ENCODE results near the gene YES1.

The YES1 gene

DNA sequence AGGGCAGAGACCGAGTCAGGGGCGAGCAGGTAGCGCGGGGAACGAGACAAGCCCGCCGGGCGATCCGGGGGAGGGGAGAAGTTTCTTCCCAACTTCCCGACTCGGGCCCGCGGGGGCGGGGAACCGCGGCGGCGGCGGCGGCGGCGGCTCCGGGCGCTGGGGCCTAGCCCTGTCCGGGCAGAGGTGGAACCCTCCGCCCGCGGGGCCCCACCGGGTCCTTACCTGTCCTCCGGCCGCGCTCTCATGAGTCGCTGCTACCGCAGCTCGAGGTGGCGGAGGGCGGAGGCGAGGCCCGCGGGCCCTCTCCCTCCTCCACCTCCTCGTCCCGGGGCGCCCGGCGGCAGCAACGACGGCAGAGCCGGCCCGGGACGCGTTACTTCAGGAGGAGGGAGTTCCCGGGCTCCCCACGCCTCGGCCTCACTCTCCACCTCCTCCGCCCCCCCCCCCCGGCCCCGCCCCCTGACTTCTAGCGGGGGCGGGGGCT lies at the start of gene YES1:
YES1 (minus strand) TSS at position 351 of the 484 bp plus-strand sequence. CDS start 55,415 bp downstream, outside the sequence.
- no peak for DNase-seq

DNA sequence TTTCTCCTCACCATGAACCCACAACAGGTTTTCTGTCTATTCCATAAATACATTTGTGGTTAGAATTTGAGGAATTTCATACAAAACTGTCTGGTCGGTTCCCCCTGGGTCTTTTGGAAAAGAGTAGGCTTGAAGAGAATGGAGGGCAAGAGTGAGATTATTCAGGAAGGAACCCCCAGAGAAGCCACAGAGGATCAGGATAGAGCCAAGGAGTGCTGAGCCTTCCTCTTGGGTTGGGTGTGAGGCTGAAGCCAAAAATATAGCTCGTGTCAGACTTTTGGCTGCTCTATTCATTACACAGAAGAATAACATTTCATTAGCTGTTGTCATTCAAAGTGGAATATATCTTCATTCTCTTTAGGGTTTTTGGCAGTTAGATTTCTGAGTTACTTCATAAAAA lies 45.9 kb upstream of the YES1 start:
- no peak for DNase-seq

DNA sequence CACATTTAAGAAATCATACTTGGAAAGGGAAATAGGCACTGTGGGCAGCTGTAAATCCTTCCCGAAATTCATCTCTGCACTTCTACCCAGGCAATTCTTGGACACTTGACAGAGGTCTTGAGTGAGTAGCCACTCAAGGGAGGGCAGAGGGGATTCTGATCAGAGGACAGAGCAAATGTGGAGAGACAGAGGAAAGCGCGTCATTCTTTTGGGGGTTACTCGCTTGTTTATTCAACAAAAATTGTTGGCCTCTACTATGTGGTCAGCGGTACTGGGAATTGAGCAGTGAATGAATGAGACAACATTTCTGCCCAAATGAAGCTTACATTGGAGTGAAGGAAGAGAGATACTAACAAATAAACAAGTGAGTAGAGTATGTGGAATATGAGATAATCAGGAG lies 41.4 kb upstream of the YES1 start:
- DNase-seq: no peak

GRCh38 chr18:850960-851359 lies 38.9 kb upstream of the YES1 start:
- no peak for DNase-seq

DNA sequence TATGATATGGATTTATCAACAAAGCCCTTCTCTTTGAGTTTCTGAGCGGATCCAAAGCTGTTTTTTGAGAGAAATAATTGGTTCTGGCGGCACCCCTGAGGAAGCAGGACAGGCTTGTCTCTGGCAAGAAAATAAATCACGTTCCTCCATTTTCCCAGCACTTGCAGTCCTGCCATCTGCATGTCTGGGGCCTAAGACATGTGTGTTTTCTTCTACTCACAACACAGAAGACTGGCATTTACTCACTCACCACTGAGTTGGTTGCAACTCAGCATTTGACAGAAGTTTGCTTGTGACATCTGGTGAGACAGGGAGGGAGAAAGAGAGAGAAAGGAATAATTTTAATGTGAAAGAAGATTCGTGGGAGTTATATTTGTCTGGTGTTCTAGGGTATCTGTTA lies 37.0 kb upstream of the YES1 start:
- no peak for DNase-seq

DNA sequence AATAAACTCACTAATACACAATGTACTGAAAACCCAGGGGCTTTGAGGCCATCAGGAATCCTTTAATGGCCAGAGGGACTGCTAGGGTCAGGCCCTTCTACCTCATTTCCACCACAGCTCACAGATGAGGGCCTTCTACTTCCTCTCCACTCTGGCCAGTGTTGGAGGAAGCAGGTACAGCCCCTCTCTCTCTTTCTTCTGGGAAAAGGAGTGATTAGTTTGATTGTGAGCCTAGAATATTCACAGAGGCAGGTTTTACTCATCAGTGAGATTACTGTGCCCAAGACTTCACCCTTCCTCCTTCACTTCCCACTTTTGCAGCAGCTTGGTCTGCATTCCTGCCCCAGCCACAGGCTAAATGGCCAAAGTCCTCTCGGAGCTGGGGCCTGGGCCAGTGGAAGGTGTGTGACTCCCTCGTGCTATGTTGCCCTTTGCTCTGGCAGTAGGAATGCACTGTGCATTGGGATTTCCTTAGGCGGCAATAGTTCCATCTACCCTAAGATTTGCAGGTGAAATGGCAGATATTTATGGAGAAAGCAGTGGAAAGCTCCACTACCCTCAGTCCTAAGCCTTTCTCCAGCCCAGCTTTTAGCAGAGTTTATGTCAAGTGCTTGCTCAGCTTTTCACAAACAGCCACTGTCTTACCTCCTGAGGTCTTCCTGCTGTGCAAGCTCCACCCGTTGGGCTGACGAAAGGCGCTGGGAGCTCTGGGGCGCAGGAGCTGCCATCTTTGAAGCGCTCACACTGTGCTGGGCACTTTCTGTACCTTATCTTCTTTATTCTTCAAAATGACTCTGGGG lies 36.2 kb upstream of the YES1 start:
- DNase-seq: no peak

- DNase-seq: no peak
These were observed 33.2 kb upstream of the YES1 start for GRCh38 chr18:845152-845819.

- DNase-seq: no peak
These were observed 29.8 kb upstream of the YES1 start for GRCh38 chr18:841647-842370.

GRCh38 chr18:840516-840915 lies 28.5 kb upstream of the YES1 start:
- DNase-seq: no peak

- no peak for DNase-seq
These were observed 28.0 kb upstream of the YES1 start for GRCh38 chr18:840023-840408.

GRCh38 chr18:839224-840022 lies 27.4 kb upstream of the YES1 start:
- no peak for DNase-seq

- DNase-seq: no peak
These were observed 25.9 kb upstream of the YES1 start for GRCh38 chr18:837922-838321.

DNA sequence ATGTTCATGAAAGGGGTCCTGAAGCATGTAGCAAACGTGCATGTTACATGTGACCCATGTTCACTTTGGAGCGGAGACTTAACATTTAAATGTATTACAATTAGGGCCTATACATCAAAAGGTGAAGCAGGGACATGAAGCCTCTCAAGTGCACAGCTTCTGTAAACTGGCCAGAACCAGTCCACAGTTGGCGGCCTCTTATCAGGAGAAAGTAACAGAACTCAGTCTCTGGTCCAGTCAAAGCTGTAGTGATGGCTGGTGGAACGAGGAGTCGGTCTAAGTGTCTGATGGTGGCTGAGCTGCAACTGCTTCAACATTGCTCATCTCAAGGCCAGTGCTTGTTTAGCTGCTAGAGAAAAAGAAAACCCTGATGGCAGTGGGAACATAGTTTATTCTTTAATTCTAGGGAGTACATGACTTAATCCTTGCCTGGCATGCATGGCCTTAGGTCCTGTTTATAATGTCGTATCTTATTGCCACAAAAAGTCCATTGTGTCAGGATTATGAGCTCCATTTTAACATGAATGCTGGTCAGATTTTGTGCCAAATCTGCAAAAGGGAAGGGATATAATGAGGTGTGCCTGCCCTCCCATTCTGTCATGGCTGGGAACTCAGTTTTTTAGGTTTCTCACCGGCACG lies 22.2 kb upstream of the YES1 start:
- no peak for DNase-seq

- no peak for DNase-seq
These were observed 21.2 kb upstream of the YES1 start for GRCh38 chr18:833197-833596.

DNA sequence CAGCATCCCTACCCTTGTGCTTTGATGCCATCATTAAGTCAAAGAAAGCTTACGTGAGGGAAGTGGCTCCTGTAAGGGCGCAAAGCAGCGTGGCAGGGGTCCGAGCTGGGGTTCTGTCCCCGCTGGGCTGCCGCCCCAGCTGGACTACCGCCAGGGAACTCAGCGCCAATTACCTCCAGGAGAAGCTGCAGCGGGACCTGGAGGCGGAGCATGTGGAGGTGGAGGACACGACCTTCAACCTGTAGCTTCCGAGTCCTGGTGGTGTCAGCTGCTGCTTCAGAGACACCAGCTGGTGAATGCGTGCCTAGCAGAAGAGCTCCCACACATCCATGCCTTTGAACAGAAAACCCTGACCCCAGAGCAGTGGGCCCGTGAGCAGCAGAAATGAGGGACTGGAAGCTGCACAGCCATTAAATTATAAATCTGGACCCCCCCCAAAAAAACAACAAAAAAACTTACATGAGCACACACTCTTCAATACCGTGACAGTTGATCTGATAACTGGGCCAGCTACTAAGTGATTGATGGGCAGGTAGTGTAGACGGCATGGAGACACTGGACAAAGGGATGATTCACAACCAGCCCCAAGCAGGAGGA lies 20.1 kb upstream of the YES1 start:
- no peak for DNase-seq

- no peak for DNase-seq
These were observed 18.4 kb upstream of the YES1 start for GRCh38 chr18:830315-830901.

- no peak for DNase-seq
These were observed 17.4 kb upstream of the YES1 start for GRCh38 chr18:829432-829831.

- no peak for DNase-seq
These were observed 15.1 kb upstream of the YES1 start for GRCh38 chr18:827093-827677.

DNA sequence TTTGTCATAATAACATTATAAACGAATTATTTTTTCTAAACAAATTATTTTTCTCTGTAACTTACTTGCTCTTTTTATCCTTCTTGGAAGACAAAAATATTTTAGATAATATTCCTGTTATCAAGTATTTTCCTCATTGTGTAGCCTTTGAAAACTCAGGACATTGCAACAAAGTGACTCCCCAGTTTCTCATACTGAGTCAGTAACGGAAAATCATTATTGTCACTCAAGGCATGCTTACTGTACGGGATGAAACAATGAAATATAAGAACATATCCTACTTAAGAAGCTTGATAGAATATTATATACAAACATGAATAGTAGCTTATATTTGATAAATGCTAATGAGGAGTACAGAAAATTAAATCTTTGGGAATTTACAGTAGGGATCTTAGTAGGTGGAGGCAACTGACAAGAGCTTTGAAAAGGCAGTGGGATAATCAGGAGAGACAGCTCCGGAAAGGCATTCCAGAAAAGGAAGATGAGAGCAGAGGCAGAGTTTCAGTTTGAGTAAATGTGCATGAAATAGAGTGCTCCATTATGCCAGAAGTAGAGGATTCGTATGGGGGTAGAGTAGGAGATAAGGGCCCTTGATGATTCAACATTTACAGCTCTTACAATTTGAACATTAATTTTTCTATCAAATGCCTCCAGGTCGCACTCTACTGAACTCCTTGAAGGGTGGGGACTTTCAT lies 14.0 kb upstream of the YES1 start:
- DNase-seq: no peak

DNA sequence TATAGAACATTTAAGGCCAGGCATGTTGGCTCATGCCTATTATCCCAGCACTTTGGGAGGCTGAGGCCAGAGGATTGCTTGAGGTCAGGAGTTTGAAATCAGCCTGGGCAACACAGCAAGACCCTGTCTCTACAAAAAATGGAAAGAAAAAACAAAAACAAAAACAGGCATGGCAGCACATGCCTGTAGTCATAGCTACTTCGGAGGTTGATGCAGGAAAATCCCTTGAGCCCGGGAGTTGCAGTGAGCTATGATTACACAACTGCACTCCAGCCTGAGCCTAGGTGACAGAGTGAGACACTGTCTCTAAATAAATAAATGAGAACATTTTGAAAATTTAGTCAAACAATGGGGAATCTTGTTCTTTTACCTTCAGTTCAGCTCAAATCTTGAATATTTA lies 12.1 kb upstream of the YES1 start:
- no peak for DNase-seq

All from cerebellar nuclear complex (tissue), 1 donor.